Lower leg skin (tissue), 3 donors: Measurements from ENCODE around the gene RCAN1.

Experiments
- POLR2A ChIP-seq, 2 donors: fragments of 450-650 bp; IDR thresholded peaks; one replicate each; pipeline ENCODE4 v1.6.1; 2016 to 2017; ENCODE audit warnings: antibody characterized with exemption in 2 of 2, mild to moderate bottlenecking in 1 of 2, moderate library complexity in 1 of 2
- TF ChIP-seq, protein P1 (sequence below), 3 donors: fragments of 450-650 bp; IDR thresholded peaks; one replicate each; pipeline ENCODE4 v1.5.1; 2016; ENCODE audit warnings: antibody characterized with exemption in 3 of 3, mild to moderate bottlenecking in 3 of 3, moderate library complexity in 2 of 3

DNA sequence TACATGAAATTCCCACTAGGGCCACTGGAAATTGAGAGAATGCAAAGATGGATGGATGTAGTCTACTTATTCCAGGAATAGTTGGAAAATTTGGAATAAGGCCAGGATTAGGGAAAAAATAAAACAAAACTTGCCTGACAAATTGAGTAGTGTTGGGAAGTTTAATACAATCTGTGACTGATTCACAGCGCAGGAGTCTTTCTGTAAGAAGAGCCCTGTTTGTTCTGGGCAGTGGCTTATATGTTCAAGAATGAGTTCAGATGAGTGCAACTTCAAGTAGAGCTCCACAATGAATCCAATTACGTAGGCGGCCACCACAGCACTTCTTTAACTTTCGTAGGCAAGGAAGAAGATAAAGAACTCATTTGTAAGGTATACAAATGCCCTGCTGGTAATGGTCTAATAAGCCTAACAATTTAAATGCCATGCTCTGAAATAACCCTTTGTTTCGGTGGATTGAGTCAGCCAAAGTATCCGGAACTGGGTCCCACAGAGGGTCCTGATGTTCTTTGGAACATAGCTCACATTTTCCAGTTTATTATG, 55.8 kb downstream of the RCAN1 start:
- TF ChIP-seq, protein P1, sequence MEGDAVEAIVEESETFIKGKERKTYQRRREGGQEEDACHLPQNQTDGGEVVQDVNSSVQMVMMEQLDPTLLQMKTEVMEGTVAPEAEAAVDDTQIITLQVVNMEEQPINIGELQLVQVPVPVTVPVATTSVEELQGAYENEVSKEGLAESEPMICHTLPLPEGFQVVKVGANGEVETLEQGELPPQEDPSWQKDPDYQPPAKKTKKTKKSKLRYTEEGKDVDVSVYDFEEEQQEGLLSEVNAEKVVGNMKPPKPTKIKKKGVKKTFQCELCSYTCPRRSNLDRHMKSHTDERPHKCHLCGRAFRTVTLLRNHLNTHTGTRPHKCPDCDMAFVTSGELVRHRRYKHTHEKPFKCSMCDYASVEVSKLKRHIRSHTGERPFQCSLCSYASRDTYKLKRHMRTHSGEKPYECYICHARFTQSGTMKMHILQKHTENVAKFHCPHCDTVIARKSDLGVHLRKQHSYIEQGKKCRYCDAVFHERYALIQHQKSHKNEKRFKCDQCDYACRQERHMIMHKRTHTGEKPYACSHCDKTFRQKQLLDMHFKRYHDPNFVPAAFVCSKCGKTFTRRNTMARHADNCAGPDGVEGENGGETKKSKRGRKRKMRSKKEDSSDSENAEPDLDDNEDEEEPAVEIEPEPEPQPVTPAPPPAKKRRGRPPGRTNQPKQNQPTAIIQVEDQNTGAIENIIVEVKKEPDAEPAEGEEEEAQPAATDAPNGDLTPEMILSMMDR (IDR thresholded peaks at IDR 0.05) = no peak
- TF ChIP-seq POLR2A (IDR thresholded peaks at IDR 0.05) = no peak
